Stimulated activated CD4-positive, alpha-beta T cell treated with anti-CD3 and anti-CD28 coated beads, Interleukin-4, amount 100 ng/mL, for 24 hours (primary cell): ENCODE data around the gene SEMA7A.

ENCODE experiments used
- DNase-seq: peaks from one replicate; pipeline ENCODE4 v3.0.0-alpha.2; 2020

Gene SEMA7A

GRCh38 chr15:74451322-74451721 lies 17.6 kb upstream of the SEMA7A start:
- no peak for DNase-seq

- no peak for DNase-seq
Observed at GRCh38 chr15:74449643-74450205, 16.0 kb upstream of the SEMA7A start.

GRCh38 chr15:74449095-74449494 lies 15.3 kb upstream of the SEMA7A start:
- no peak for DNase-seq

GRCh38 chr15:74445816-74446763 lies 12.3 kb upstream of the SEMA7A start:
- DNase-seq, result no peak

GRCh38 chr15:74444106-74445062 lies 10.6 kb upstream of the SEMA7A start:
- DNase-seq, result no peak

- DNase-seq, result no peak
Observed at GRCh38 chr15:74443100-74443909, 9.5 kb upstream of the SEMA7A start.

GRCh38 chr15:74442604-74443003 lies 8.8 kb upstream of the SEMA7A start:
- DNase-seq, result no peak

GRCh38 chr15:74442063-74442462 lies 8.3 kb upstream of the SEMA7A start:
- DNase-seq, result no peak

GRCh38 chr15:74441248-74441941 lies 7.6 kb upstream of the SEMA7A start:
- no peak for DNase-seq

GRCh38 chr15:74438721-74439316 lies 5.1 kb upstream of the SEMA7A start:
- peak; percentile 83 for DNase-seq

GRCh38 chr15:74438206-74438605 lies 4.4 kb upstream of the SEMA7A start:
- no peak for DNase-seq

GRCh38 chr15:74434263-74435136 lies 742 bp upstream of the SEMA7A start:
- no peak for DNase-seq

- DNase-seq, result no peak
Observed at GRCh38 chr15:74432968-74433591, 678 bp downstream of the SEMA7A start.

- no peak for DNase-seq
Observed at GRCh38 chr15:74432271-74432967, 1.3 kb downstream of the SEMA7A start.

- DNase-seq, result peak; percentile 27
Observed at GRCh38 chr15:74431645-74432044, 2.1 kb downstream of the SEMA7A start.

- DNase-seq, result no peak
Observed at GRCh38 chr15:74431116-74431515, 2.6 kb downstream of the SEMA7A start.

- no peak for DNase-seq
Observed at GRCh38 chr15:74430510-74430951, 3.2 kb downstream of the SEMA7A start.

GRCh38 chr15:74429781-74430400 lies 3.9 kb downstream of the SEMA7A start:
- no peak for DNase-seq
